Hippocampal formation (tissue), 2 donors: ENCODE data around the gene GPR160.

ENCODE experiments used
- DNase-seq, 2 donors: peaks; one replicate each; lab custom pipeline; 2025; lab: John Stamatoyannopoulos, UW

GPR160 gene

GRCh38 chr3:170027233-170028102 lies 10.3 kb upstream of the GPR160 start:
- no peak for DNase-seq

- DNase-seq: no peak
Measured at GRCh38 chr3:170033489-170033888, 4.3 kb upstream of the GPR160 start.

- no peak for DNase-seq
Measured at GRCh38 chr3:170038434-170039110, 777 bp downstream of the GPR160 start.

GRCh38 chr3:170040418-170040817 lies 2.6 kb downstream of the GPR160 start:
- DNase-seq: no peak

- DNase-seq: no peak
Measured at GRCh38 chr3:170043506-170043905, 5.7 kb downstream of the GPR160 start.

GRCh38 chr3:170044271-170044670 lies 6.5 kb downstream of the GPR160 start:
- no peak for DNase-seq

- no peak for DNase-seq
Measured at GRCh38 chr3:170044795-170045244, 7.0 kb downstream of the GPR160 start.

- no peak for DNase-seq
Measured at GRCh38 chr3:170046269-170047132, 8.7 kb downstream of the GPR160 start.

- DNase-seq: no peak
Measured at GRCh38 chr3:170047133-170047404, 9.3 kb downstream of the GPR160 start.

GRCh38 chr3:170049146-170050000 lies 11.6 kb downstream of the GPR160 start:
- DNase-seq: no peak

GRCh38 chr3:170050753-170051152 lies 13.0 kb downstream of the GPR160 start:
- DNase-seq: no peak

- no peak for DNase-seq
Measured at GRCh38 chr3:170052398-170052797, 14.6 kb downstream of the GPR160 start.

GRCh38 chr3:170054204-170054603 lies 16.4 kb downstream of the GPR160 start:
- DNase-seq: no peak

GRCh38 chr3:170055209-170055608 lies 17.4 kb downstream of the GPR160 start:
- no peak for DNase-seq

GRCh38 chr3:170056710-170057454 lies 19.1 kb downstream of the GPR160 start:
- no peak for DNase-seq

GRCh38 chr3:170057550-170057949 lies 19.8 kb downstream of the GPR160 start:
- no peak for DNase-seq

- DNase-seq: no peak
Measured at GRCh38 chr3:170058127-170058526, 20.3 kb downstream of the GPR160 start.

- DNase-seq: no peak
Measured at GRCh38 chr3:170059447-170059846, 21.7 kb downstream of the GPR160 start.

GRCh38 chr3:170062068-170062467 lies 24.3 kb downstream of the GPR160 start:
- DNase-seq: no peak

GRCh38 chr3:170062769-170063168 lies 25.0 kb downstream of the GPR160 start:
- no peak for DNase-seq

- no peak for DNase-seq
Measured at GRCh38 chr3:170063691-170064090, 25.9 kb downstream of the GPR160 start.
